GM19467 (cell line): ENCODE measurements around the gene RPS17.
"Not testable (repeated sequence)": the region's sequence is repeated elsewhere in the genome, so short reads cannot be mapped to it uniquely, and the experiment has no call there.

ENCODE experiments used
- ATAC-seq: cut with Tn5 transposase; IDR thresholded peaks from one replicate; pipeline ENCODE4 v1.9.1; 2021; ENCODE audit warnings: mild to moderate bottlenecking, moderate library complexity; ENCODE audit not compliant: unreplicated experiment

The RPS17 gene

GRCh38 chr15:82548700-82549099, 8.4 kb upstream of the RPS17 start:
- ATAC-seq: no peak

- ATAC-seq: no peak
These were observed 5.2 kb upstream of the RPS17 start for GRCh38 chr15:82545478-82545877.

- ATAC-seq: no peak
These were observed 4.7 kb upstream of the RPS17 start for GRCh38 chr15:82545002-82545401.

- ATAC-seq: no peak
These were observed 4.2 kb upstream of the RPS17 start for GRCh38 chr15:82544431-82544830.

GRCh38 chr15:82543160-82543559, 2.9 kb upstream of the RPS17 start:
- no peak for ATAC-seq

GRCh38 chr15:82540984-82541431, 751 bp upstream of the RPS17 start:
- no peak for ATAC-seq

- ATAC-seq: no peak
These were observed 584 bp downstream of the RPS17 start for GRCh38 chr15:82539691-82540054.

- no peak for ATAC-seq
These were observed 1.1 kb downstream of the RPS17 start for GRCh38 chr15:82538961-82539690.

GRCh38 chr15:82537351-82537908, 2.8 kb downstream of the RPS17 start:
- no peak for ATAC-seq

- ATAC-seq: no peak
These were observed 3.6 kb downstream of the RPS17 start for GRCh38 chr15:82536409-82537350.

GRCh38 chr15:82535566-82536408, 4.5 kb downstream of the RPS17 start:
- ATAC-seq: no peak

GRCh38 chr15:82535151-82535550, 5.1 kb downstream of the RPS17 start:
- not testable (repeated sequence) for ATAC-seq

- not testable (repeated sequence) for ATAC-seq
These were observed 5.8 kb downstream of the RPS17 start for GRCh38 chr15:82534457-82534861.

- ATAC-seq: no peak
These were observed 6.5 kb downstream of the RPS17 start for GRCh38 chr15:82533801-82534200.

- ATAC-seq: no peak
These were observed 7.2 kb downstream of the RPS17 start for GRCh38 chr15:82532991-82533481.

- ATAC-seq: no peak
These were observed 7.8 kb downstream of the RPS17 start for GRCh38 chr15:82532383-82532990.

GRCh38 chr15:82531496-82532382, 8.5 kb downstream of the RPS17 start:
- ATAC-seq: no peak

GRCh38 chr15:82530606-82531379, 9.5 kb downstream of the RPS17 start:
- ATAC-seq: no peak
